ENCODE measurements around the gene IPPK.

GRCh38 chr9:92669890-92670708, at the start of gene IPPK:
- TF ChIP-seq EZH2 (IDR thresholded peaks at IDR 0.05; ENCODE audit: insufficient read depth, poor library complexity, severe bottlenecking): no peak
- no peak for TF ChIP-seq EZH2phosphoT487 (IDR thresholded peaks at IDR 0.05; ENCODE audit: insufficient read depth, low read depth)

All from GM23248 (cell line).